Thyroid gland (tissue), 4 donors: ENCODE measurements around the gene SLC4A3.

ENCODE experiments used
- CTCF ChIP-seq, 6 experiments: fragments of 200-600 bp in 3 of 6; fragments of 450-650 bp in 3 of 6; sonication (generic) in 3 of 6; IDR thresholded peaks; one replicate each; pipeline ENCODE4 v1.5.1; 2016 to 2019; ENCODE audit warnings: antibody characterized with exemption in 6 of 6, mild to moderate bottlenecking in 2 of 6, inconsistent platforms in 1 of 6, moderate library complexity in 1 of 6
- POLR2A ChIP-seq, 2 donors: fragments of 450-650 bp; IDR thresholded peaks; one replicate each; pipeline ENCODE4 v1.6.1; 2017; ENCODE audit warnings: antibody characterized with exemption in 2 of 2, mild to moderate bottlenecking in 2 of 2, moderate library complexity in 1 of 2

GRCh38 chr2:219665926-219666325 is 38.5 kb downstream of the SLC4A3 start:
- TF ChIP-seq CTCF (IDR thresholded peaks at IDR 0.05) (no peak), POLR2A (IDR thresholded peaks at IDR 0.05) (no peak)
